Skin epidermis (tissue), 12 donors: ENCODE measurements around the gene IPO7.
A peak's percentile ranks its signal among the peaks of the same experiment; 100 is the strongest.
"Not testable (repeated sequence)": the region's sequence is repeated elsewhere in the genome, so short reads cannot be mapped to it uniquely, and the experiment has no call there.

Experiments
- H3K27ac ChIP-seq, 21 experiments: fragments of 200-600 bp; sonication (generic) in 11 of 21; one replicate each; pipeline ENCODE4 v1.5.0; 2020; ENCODE audit warnings: mild to moderate bottlenecking in 3 of 21, inconsistent platforms in 2 of 21, moderate library complexity in 2 of 21
- H3K4me3 ChIP-seq, 7 experiments: fragments of 200-600 bp; sonication (generic) in 2 of 7; one replicate each; pipeline ENCODE4 v1.5.0; 2020; ENCODE audit warnings: inconsistent platforms in 2 of 7, mild to moderate bottlenecking in 2 of 7, moderate library complexity in 1 of 7

The IPO7 gene

GRCh38 chr11:9384535-9385326, at the start of gene IPO7:
TSS of gene IPO7 (plus strand) at chr11:9384652. CDS start at chr11:9384764, 112 bp downstream.
- peak within 1 kb of the TSS; percentile 64 to 99 (median 85) for H3K4me3 ChIP-seq
- peak within 1 kb of the TSS; percentile 67 to 100 (median 93) for H3K27ac ChIP-seq

DNA sequence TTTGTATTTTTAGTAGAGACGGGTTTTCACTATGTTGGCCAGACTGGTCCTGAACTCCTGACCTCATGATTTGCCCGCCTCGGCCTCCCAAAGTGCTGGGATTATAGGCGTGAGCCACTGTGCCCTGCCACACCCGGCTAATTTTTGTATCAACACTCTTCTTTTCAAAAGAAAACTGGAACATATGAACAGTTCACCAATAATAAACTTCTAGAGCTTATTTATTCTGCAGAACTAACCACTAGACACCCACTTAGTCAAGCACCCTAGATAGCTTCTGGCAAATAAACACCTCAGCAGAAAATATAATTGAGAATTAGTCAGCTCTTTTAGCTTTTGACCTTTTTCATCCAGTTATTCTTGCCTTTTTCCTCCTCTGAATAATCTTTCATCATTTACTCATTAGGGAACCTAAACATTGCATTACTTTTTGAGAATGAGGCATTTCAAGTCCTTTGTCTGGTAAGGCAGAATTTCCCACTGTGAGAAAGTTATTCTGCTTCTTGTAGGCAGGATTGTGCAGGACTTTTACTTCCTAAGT, 42.7 kb upstream of the IPO7 start:
- H3K27ac ChIP-seq = no peak overlapping the region
- no peak overlapping the region for H3K4me3 ChIP-seq

DNA sequence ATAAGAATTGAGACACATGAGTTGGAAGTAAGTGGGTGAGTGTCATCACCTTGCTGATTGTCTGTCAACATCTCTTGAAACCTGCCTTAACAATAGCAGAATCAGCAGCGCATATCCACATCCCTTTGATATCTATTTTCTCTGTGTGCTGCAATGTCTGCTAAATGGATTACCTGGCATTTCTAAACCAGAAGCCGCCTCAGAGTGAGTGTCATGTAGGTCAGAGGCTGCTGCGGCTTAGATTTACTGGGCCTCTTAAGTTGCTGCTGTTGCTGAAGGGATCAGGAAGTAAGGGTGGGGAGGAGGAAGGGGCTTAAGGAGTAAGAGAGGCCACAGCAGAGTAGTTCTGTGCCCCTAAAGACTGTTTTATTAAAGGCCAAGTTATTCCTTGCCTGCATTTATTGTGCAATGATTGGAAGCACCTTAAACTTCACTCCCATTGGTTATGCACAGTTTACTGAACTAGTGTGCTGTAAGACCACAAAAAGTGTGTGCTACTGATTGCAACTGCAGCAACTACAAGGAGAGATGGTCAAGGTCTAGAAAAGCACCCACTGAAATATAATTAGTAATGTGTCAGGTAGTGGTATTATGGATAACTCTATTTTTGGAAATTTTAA, 40.3 kb upstream of the IPO7 start:
- H3K27ac ChIP-seq = no peak overlapping the region

GRCh38 chr11:9347100-9347499, 37.4 kb upstream of the IPO7 start:
- H3K4me3 ChIP-seq = no peak overlapping the region
- no peak overlapping the region for H3K27ac ChIP-seq

More for the DNA sequence above, 40.3 kb upstream of the IPO7 start:
- H3K4me3 ChIP-seq = no peak overlapping the region

- not testable (repeated sequence) for H3K4me3 ChIP-seq, H3K27ac ChIP-seq
Observed at GRCh38 chr11:9347779-9348178, 36.7 kb upstream of the IPO7 start.

DNA sequence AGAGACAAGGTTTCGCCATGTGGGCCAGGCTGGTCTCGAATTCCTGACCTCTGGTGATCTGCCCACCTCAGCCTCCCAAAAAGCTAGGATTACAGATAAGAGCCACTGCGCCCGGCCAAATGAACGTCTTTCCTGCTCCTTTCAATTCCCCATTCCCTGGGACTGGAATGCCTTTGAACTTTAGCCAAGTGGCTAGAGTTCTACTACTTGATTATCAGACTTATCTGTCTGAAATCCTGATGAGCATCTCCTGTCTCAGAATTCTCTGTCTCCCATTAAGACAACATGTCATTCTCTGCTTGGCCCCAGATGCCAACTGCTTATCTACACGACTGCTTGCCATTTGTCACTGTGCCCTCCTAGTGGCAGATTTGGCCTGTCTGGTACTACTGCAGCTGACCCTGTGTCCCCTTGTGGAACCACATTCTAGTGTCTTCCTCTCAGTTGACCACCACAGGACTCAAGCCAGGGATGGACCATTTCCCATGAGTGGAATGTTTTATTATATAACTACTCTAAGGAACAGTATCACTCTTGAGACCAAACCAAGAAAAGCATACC, 33.1 kb upstream of the IPO7 start:
- no peak overlapping the region for H3K27ac ChIP-seq
- H3K4me3 ChIP-seq = no peak overlapping the region

DNA sequence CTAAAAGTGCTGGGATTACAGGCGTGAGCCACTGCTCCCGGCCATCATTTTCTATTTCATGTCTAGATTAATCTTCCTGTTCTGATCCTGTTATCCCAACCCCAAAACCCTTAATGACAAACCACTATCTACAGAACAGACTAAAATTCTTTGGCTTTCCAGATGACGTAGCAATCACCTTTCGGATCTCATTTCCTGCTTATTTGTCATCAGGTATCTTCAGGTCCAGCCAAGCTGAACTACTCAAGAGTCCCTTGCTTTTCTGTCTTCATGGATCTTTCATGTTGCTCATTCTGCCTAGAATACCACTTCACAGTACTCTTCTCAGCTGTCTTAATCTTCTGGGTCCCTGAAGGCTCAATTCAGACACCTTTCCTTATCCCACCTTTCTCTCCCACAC, 27.4 kb upstream of the IPO7 start:
- Histone ChIP-seq H3K27ac (no peak overlapping the region), H3K4me3 (no peak overlapping the region)

DNA sequence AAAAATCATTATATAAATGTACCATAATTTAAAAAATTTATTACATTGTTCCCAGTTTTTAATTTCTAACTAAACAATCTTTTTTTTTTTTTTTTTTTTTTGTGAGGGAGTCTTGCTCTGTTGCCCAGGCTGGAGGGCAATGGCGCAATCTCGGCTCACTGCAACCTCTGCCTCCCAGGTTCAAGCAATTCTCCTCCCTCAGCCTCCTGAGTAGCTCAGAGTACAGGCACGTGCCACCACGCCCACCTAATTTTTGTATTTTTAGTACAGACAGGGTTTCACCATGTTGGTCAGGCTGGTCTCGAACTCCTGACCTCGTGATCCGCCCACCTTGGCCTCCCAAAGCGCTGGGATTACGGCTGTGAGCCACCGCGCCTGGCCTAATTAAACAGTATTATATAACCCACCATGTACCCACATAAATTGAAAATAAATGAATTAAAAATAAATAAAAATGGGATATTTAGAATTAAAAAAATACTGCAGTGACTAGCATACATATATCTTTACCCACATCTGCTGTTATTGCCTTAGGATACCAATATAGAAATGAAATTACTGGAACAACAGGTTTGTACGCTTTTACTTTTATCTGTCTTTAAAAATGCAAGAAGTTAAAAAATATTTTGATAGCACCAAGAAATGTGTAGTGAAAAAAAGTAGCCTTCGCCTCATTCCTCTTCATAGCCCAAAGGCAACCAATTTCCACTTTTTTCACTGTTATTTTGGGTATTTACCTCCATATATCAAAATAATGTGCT, 23.4 kb upstream of the IPO7 start:
- H3K27ac ChIP-seq = peak overlapping the region in 2 of 21 experiments; percentile 92 to 98
- not testable (repeated sequence) for H3K4me3 ChIP-seq

- no peak overlapping the region for H3K4me3 ChIP-seq
- H3K27ac ChIP-seq = peak overlapping the region in 19 of 21 experiments; percentile 34 to 99 (median 97)
Observed at GRCh38 chr11:9362393-9362863, 22.0 kb upstream of the IPO7 start.

DNA sequence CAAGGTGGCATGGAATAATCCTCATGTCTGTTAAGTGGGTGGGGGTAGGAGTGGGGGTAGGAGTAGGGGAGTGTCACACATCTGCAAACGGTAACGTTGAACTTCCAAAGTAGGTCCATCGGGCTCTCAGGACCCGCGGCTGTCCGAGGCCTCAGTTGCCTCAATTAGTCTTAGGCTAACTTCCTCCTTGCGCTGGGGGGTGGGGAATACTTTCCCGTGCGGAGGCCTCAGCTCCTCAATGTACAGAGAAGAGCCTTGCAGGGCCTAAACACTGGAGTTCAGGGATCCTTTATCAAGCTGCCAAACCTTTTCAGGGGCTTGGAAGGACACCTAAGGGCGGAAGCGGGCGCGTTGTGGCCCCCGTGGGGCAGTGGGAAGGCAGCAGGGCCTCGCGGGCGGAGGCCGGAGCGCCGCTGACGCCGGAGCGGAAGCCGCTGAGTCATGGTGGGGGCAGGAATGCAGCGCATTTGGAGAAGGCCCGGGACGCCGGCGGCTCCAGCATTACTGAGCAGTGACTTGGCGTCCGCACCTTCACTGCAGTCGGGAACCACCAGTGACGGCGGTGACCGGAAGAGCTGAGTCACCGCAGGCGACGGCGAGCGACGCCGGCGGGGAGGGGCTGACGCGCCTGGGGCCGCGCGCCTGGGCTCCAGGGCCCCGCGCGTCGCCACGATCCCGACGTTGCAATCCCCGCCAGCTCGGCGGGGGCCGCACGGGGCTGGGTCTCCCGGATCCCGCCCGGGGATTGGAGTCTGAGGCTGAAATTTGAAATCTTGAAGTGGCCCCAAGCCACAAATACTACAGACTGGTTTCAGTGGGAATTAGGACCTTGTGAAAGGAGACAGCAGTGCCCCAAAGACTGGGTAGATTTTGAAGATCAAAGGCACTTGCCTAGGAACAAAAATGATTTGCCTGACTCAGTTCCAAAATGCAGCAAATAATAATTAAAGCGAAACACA, 20.2 kb upstream of the IPO7 start:
- Histone ChIP-seq H3K27ac (peak overlapping the region; percentile 31 to 99 (median 97)), H3K4me3 (peak overlapping the region; percentile 25 to 42 (median 33))

GRCh38 chr11:9367551-9367950, 16.9 kb upstream of the IPO7 start:
- H3K4me3 ChIP-seq = no peak overlapping the region
- H3K27ac ChIP-seq = no peak overlapping the region

DNA sequence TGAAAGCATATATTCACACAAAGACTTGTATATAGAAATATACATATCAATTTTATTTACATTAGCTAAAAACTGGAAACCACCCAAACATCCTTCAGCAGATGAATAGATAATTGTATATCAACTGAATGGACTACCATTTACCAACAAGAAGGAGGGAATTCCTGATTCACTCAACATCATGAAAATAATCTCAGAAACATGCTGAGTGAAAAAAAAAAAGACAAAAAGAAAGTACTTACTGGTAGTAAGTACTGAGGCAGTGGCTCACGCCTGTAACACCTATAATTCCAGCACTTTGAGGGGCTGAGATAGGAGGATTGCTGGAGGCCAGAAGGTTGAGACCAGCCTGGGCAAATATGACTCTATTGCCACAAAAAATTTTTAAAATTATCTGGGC, 7.4 kb upstream of the IPO7 start:
- H3K27ac ChIP-seq = no peak overlapping the region
- no peak overlapping the region for H3K4me3 ChIP-seq

DNA sequence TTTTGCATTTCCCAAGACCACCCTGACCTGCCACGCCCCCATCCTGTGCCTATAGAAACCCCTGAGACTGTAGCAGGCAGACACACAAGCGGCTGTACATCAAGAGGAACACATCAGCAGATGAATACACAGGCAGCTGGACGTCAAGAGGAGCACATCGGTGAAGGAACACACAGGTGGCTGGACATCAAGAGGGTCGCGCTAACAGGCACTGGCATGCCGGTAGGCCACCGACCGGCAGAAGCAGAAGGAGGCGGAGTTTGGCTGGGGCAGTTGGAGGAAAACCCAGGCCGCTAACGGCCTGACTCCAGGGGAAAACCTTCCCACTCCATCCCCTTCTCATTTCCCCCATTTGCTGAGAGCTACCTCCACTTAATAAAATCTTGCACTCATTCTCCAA, 5.4 kb upstream of the IPO7 start:
- no peak overlapping the region for H3K4me3 ChIP-seq
- H3K27ac ChIP-seq = no peak overlapping the region

GRCh38 chr11:9380773-9381172, 3.7 kb upstream of the IPO7 start:
- no peak overlapping the region for H3K27ac ChIP-seq

GRCh38 chr11:9385327-9385899, 961 bp downstream of the IPO7 start:
- peak overlapping the region; percentile 64 to 99 (median 85) for H3K4me3 ChIP-seq
- peak overlapping the region; percentile 67 to 100 (median 93) for H3K27ac ChIP-seq

More at GRCh38 chr11:9380773-9381172, 3.7 kb upstream of the IPO7 start:
- H3K4me3 ChIP-seq = no peak overlapping the region

- H3K27ac ChIP-seq = peak overlapping the region in 6 of 21 experiments; percentile 85 to 100 (median 94)
Observed at GRCh38 chr11:9386086-9386485, 1.6 kb downstream of the IPO7 start.

GRCh38 chr11:9386901-9387300, 2.4 kb downstream of the IPO7 start:
- no peak overlapping the region for H3K4me3 ChIP-seq
- no peak overlapping the region for H3K27ac ChIP-seq

More at GRCh38 chr11:9386086-9386485, 1.6 kb downstream of the IPO7 start:
- peak overlapping the region in 4 of 7 experiments; percentile 70 to 99 (median 80) for H3K4me3 ChIP-seq

- H3K4me3 ChIP-seq = no peak overlapping the region
- H3K27ac ChIP-seq = no peak overlapping the region
Observed at GRCh38 chr11:9396310-9396709, 11.9 kb downstream of the IPO7 start.
